HT-29 (cell line): Measurements from ENCODE around the gene ATP2A1. TPM values are rescaled to one million over a fixed set of nuclear protein-coding genes. Genes with fewer than 3 reads are reported as not detected.

Source experiments
- DNase-seq: peaks from one replicate; pipeline ENCODE4 v3.0.0-alpha.2; 2015; ENCODE audit warnings: low spot score
- total RNA-seq: library from RNA; depleted of rRNA; stranded (reverse); fragments of >200 nt; shearing (Covaris generic); gene quantifications from 2 replicates; pipeline ENCODE4 v1.2.3, GENCODE V29; 2014; rRNA removed

The ATP2A1 gene
- 0.83 and 2.6 TPM in 2 replicates for total RNA-seq

- DNase-seq: no peak
Observed at GRCh38 chr16:28878083-28878926, at the start of gene ATP2A1. Gene ATP2A1 (plus strand): TSS chr16:28878488. CDS start chr16:28878672, 184 bp downstream.

DNA sequence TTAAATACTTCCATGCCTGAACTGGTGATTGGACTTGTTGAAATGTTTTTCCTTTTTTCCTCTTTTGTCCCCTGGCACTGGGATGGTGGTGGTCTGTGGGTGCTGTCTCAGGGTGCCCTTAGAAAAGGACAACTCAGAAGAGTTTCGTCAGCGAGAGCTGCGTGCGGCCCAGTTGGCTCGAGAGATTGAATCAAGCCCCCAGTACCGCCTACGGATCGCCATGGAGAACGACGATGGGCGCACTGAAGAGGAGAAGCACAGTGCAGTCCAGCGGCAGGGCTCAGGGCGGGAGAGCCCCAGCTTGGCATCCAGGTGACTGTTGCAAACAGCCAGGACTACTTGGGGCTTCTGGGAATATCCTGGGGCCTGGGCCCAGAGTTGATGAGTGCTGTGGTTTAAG lies 48.5 kb upstream of the ATP2A1 start:
- DNase-seq: no peak

- no peak for DNase-seq
Observed at GRCh38 chr16:28830531-28830930, 47.8 kb upstream of the ATP2A1 start.

GRCh38 chr16:28834349-28834748 lies 43.9 kb upstream of the ATP2A1 start:
- no peak for DNase-seq

GRCh38 chr16:28834873-28835863 lies 43.1 kb upstream of the ATP2A1 start:
- DNase-seq: no peak

- no peak for DNase-seq
Observed at GRCh38 chr16:28835864-28836760, 42.2 kb upstream of the ATP2A1 start.

- DNase-seq: no peak
Observed at GRCh38 chr16:28836761-28837064, 41.6 kb upstream of the ATP2A1 start.

GRCh38 chr16:28837672-28838557 lies 40.4 kb upstream of the ATP2A1 start:
- no peak for DNase-seq

- DNase-seq: no peak
Observed at GRCh38 chr16:28838558-28838918, 39.8 kb upstream of the ATP2A1 start.

DNA sequence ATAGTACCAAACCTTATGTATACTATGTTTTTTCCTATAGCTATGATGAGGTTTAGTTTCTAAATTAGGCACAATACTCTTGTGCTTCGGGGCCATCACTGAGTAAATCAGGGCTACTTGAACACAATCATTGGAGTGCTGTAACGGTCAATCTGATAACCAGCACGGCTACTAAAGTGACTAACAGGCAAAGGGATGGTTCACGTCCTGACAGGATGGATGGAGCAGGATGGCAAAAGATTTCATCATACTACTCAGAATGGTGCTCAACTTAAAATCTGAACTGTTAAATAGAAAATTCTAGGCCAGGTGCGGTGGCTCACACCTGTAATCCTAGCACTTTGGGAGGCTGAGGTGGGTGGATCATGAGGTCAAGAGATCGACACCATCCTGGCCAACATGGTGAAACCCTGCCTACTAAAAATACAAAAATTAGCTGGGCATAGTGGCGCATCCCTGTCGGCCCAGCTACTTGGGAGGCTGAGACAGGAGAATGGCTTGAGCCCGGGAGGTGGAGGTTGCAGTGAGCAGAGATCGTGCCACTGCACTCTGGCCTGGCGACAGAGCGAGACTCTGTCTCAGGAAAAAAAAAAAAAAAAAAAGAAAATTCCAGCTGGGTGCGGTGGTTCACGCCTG lies 39.2 kb upstream of the ATP2A1 start:
- no peak for DNase-seq

DNA sequence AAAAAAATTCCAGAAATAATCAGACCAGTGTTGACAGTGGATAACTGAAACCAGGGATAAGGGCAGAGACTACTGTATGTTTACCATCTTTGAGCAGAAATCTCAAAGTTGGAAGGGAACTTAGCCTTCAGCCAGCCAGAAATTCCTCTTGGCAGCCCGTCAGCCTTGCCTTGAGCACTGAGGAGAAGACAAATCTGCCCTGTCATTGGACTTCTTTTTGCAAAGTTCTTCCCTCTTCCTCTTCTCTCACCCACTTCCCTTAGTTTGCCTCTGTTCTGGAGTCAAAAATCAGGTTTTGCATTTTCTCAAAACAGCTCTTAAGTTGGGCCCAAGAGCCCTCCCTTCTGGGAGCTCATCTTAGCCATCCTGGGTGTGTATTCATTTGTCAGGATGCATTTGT lies 38.4 kb upstream of the ATP2A1 start:
- DNase-seq: no peak

DNA sequence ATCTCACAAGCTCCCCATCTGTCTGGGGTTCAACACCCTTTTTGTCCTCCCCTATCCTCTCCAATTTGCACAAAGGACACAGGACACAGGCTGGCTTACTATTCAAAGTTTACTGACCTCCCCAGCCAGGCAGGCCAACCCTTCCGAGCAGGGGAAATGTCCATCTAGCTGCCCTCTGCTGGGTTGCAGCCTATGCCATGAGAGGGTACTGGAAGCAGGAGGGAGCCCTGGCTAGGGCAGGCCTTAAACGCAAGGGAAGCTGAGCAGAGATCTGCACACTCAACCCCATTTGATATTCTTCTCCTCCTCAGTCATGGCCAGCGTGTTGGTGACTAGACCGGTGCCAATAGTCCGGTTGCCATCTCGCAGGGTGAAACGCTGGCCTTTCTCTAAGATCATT lies 35.6 kb upstream of the ATP2A1 start:
- DNase-seq: no peak

- DNase-seq: no peak
Observed at GRCh38 chr16:28843766-28844165, 34.5 kb upstream of the ATP2A1 start.

DNA sequence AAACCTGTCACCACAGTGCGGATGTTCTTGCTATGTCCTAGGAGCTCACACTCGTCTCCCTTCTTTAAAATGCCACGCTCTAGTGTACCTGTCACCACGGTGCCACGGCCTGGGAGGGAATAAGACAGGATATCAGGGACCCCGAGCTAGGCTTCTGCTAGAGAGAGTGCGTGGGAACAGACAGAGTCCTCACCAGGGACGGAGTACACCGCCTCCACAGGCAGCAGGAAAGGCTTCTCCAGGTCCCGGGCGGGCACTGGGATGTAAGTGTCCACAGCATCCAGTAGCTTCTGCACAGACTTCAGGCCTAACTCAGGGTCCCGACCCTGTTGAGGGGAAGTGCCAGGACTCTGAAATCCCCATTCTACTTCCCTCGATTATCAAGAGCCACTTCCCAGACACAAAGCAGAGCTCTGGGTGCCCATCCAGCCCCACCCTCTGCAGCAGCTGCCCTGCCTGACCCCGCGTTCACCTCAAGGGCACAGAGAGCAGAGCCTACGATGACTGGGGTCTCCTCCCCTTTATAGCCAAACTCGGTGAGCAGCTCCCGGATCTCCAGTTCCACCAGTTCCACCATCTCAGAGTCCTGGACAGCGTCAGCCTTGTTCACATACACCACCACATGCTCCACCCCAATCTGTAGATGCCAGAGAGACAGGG lies 33.9 kb upstream of the ATP2A1 start:
- no peak for DNase-seq

DNA sequence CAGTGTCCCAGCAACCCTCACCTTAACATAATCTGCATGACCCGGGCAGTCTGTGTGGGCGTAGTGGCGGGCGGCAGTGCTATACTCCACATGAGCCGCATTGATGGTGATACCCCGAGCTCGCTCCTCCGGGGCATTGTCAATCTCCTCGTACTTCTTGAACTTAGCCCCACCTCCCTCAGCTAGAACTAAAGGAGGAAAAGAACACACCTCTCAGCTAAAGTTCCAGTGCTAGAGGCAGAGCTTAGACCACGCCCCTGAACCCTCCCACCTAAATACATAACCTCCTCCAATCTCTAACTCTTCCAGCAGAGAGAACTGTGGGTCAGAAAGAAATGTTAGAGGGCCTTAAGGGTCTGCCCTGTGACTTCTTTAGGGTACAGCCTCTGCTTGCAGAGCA lies 33.0 kb upstream of the ATP2A1 start:
- DNase-seq: peak; percentile 66

GRCh38 chr16:28845761-28846079 lies 32.6 kb upstream of the ATP2A1 start:
- no peak for DNase-seq

- peak; percentile 97 for DNase-seq
Observed at GRCh38 chr16:28846080-28846932, 32.0 kb upstream of the ATP2A1 start, which contains the start of gene TUFM. Gene TUFM (minus strand): TSS chr16:28846348. CDS start chr16:28846269, 79 bp downstream.

GRCh38 chr16:28846933-28847273 lies 31.4 kb upstream of the ATP2A1 start:
- no peak for DNase-seq

DNA sequence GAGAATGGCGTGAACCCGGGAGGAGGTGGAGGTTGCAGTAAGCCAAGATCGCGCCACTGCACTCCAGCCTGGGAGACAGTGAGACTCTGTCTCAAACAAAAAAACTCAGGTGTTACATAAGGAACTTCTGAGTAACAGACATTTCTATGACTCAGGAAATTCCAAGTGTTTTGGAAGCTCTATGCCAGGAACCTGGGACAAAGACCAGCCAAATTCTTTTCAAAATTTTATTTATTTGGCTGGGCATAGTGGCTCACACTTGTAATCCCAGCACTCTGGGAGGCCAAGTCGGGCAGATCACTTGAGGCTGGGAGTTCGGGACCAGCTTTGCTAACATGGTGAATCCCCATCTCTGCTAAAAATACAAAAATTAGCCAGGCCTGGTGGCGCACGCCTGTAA lies 19.9 kb upstream of the ATP2A1 start:
- DNase-seq: no peak
